Activated CD4-positive, alpha-beta T cell treated with anti-CD3 and anti-CD28 coated beads, Interleukin-2, amount 10 ng/mL, durations not matched to agents 24 days and 14 days (primary cell): Measurements from ENCODE around the gene MEX3C. TPM values are rescaled to one million over a fixed set of nuclear protein-coding genes. Genes with fewer than 3 reads are reported as not detected.
A peak's percentile ranks its signal among the peaks of the same experiment; 100 is the strongest.

Experiments
- DNase-seq: peaks from one replicate; pipeline ENCODE4 v3.0.0; 2022
- H3K27ac Mint-ChIP-seq: one replicate; pipeline ENCODE4 v1.8.0; 2022; ENCODE audit warnings: mild to moderate bottlenecking, mixed read lengths
- H3K27me3 Mint-ChIP-seq: one replicate; pipeline ENCODE4 v1.8.0; 2022; ENCODE audit warnings: mixed read lengths
- H3K36me3 Mint-ChIP-seq: one replicate; pipeline ENCODE4 v1.8.0; 2022; ENCODE audit warnings: low read depth, mild to moderate bottlenecking, mixed read lengths
- H3K4me1 Mint-ChIP-seq: one replicate; pipeline ENCODE4 v1.8.0; 2021; ENCODE audit warnings: mixed read lengths
- H3K4me3 Mint-ChIP-seq: one replicate; pipeline ENCODE4 v1.8.0; 2022; ENCODE audit warnings: mild to moderate bottlenecking, moderate library complexity, mixed read lengths
- H3K9me3 Mint-ChIP-seq: one replicate; pipeline ENCODE4 v1.8.0; 2021; ENCODE audit warnings: mixed read lengths
- intact Hi-C: fragments of 100-400 bp; cut with micrococcal nuclease; formaldehyde crosslinking; loops from one replicate; pipeline ENCODE4 v1.15.1; 2023
- total RNA-seq: library from RNA; stranded (reverse); gene quantifications from 2 replicates; pipeline ENCODE4 v1.2.3, GENCODE V29; 2022

MEX3C gene
- total RNA-seq, 1 donor from 2014 or later: 57.4 TPM

GRCh38 chr18:51182824-51183223 is 14.7 kb downstream of the MEX3C start:
- no peak for DNase-seq
- H3K27me3 Mint-ChIP-seq: no peaks in the 10 kb centered on the region
- H3K4me3 Mint-ChIP-seq: no peak overlapping the region
- H3K4me1 Mint-ChIP-seq: peaks cover 41% of the 10 kb centered on the region
- intact Hi-C loops: no loop called here
- H3K36me3 Mint-ChIP-seq: peaks cover 29% of the 10 kb centered on the region
- H3K9me3 Mint-ChIP-seq: no peaks in the 10 kb centered on the region
- peak overlapping the region; percentile 66 for H3K27ac Mint-ChIP-seq

- intact Hi-C loops: loop anchor here (1.0 kb wide), 4 partner anchors 15 to 40 kb away; no protein-coding TSS in a partner anchor
- peak overlapping the region; percentile 69 for H3K4me3 Mint-ChIP-seq
Measured at GRCh38 chr18:51171625-51172259, 25.7 kb downstream of the MEX3C start.

GRCh38 chr18:51171223-51171622 is 26.3 kb downstream of the MEX3C start:
- H3K4me1 Mint-ChIP-seq: peaks cover 54% of the 10 kb centered on the region
- H3K9me3 Mint-ChIP-seq: peaks cover 5% of the 10 kb centered on the region
- peak; percentile 66 for DNase-seq
- peak overlapping the region; percentile 97 for H3K27ac Mint-ChIP-seq
- H3K27me3 Mint-ChIP-seq: no peaks in the 10 kb centered on the region
- intact Hi-C loops: loop anchor here (1.0 kb wide), 4 partner anchors 15 to 40 kb away; no protein-coding TSS in a partner anchor
- peak overlapping the region; percentile 69 for H3K4me3 Mint-ChIP-seq
- H3K36me3 Mint-ChIP-seq: peaks cover 25% of the 10 kb centered on the region

More at GRCh38 chr18:51171625-51172259, 25.7 kb downstream of the MEX3C start:
- peaks cover 30% of the 10 kb centered on the region for H3K36me3 Mint-ChIP-seq
- DNase-seq: no peak
- peak overlapping the region; percentile 97 for H3K27ac Mint-ChIP-seq
- H3K4me1 Mint-ChIP-seq: peaks cover 54% of the 10 kb centered on the region
- peaks cover 5% of the 10 kb centered on the region for H3K9me3 Mint-ChIP-seq
- no peaks in the 10 kb centered on the region for H3K27me3 Mint-ChIP-seq

- H3K4me3 Mint-ChIP-seq: peak overlapping the region; percentile 69
- DNase-seq: no peak
- no peaks in the 10 kb centered on the region for H3K27me3 Mint-ChIP-seq
- peaks cover 54% of the 10 kb centered on the region for H3K4me1 Mint-ChIP-seq
- H3K27ac Mint-ChIP-seq: peak overlapping the region; percentile 97
- H3K9me3 Mint-ChIP-seq: peaks cover 5% of the 10 kb centered on the region
- H3K36me3 Mint-ChIP-seq: peaks cover 19% of the 10 kb centered on the region
- intact Hi-C loops: loop anchor here (1.0 kb wide), 4 partner anchors 16 to 41 kb away; no protein-coding TSS in a partner anchor
Measured at GRCh38 chr18:51170664-51171063, 26.8 kb downstream of the MEX3C start.

- H3K4me1 Mint-ChIP-seq: peaks cover 54% of the 10 kb centered on the region
- H3K4me3 Mint-ChIP-seq: peak overlapping the region; percentile 69
- peak overlapping the region; percentile 97 for H3K27ac Mint-ChIP-seq
- intact Hi-C loops: no loop called here
- no peaks in the 10 kb centered on the region for H3K27me3 Mint-ChIP-seq
- peaks cover 15% of the 10 kb centered on the region for H3K36me3 Mint-ChIP-seq
- DNase-seq: no peak
- peaks cover 5% of the 10 kb centered on the region for H3K9me3 Mint-ChIP-seq
Measured at GRCh38 chr18:51169731-51170130, 27.8 kb downstream of the MEX3C start.

- intact Hi-C loops: no loop called here
- Mint-ChIP-seq H3K4me1 (peaks cover 54% of the 10 kb centered on the region), H3K27me3 (no peaks in the 10 kb centered on the region), H3K27ac (peak overlapping the region; percentile 97), H3K36me3 (peaks cover 12% of the 10 kb centered on the region), H3K4me3 (peak overlapping the region; percentile 69), H3K9me3 (peaks cover 5% of the 10 kb centered on the region)
- peak; percentile 72 for DNase-seq
Measured at GRCh38 chr18:51168960-51169662, 28.4 kb downstream of the MEX3C start.

- no peaks in the 10 kb centered on the region for H3K27me3 Mint-ChIP-seq
- peaks cover 56% of the 10 kb centered on the region for H3K4me1 Mint-ChIP-seq
- DNase-seq: no peak
- H3K27ac Mint-ChIP-seq: peak overlapping the region; percentile 97
- intact Hi-C loops: no loop called here
- peaks cover 5% of the 10 kb centered on the region for H3K9me3 Mint-ChIP-seq
- H3K4me3 Mint-ChIP-seq: no peak overlapping the region
- peaks cover 10% of the 10 kb centered on the region for H3K36me3 Mint-ChIP-seq
Measured at GRCh38 chr18:51168026-51168742, 29.3 kb downstream of the MEX3C start.

- no peak for DNase-seq
- Mint-ChIP-seq H3K27me3 (no peaks in the 10 kb centered on the region), H3K9me3 (peaks cover 5% of the 10 kb centered on the region), H3K27ac (peak overlapping the region; percentile 13), H3K4me3 (no peak overlapping the region), H3K36me3 (peaks cover 3% of the 10 kb centered on the region), H3K4me1 (peaks cover 39% of the 10 kb centered on the region)
- intact Hi-C loops: no loop called here
Measured at GRCh38 chr18:51165296-51165695, 32.2 kb downstream of the MEX3C start.

- no peak overlapping the region for H3K4me3 Mint-ChIP-seq
- H3K27ac Mint-ChIP-seq: no peak overlapping the region
- DNase-seq: no peak
- intact Hi-C loops: no loop called here
- peaks cover 3% of the 10 kb centered on the region for H3K36me3 Mint-ChIP-seq
- H3K27me3 Mint-ChIP-seq: no peaks in the 10 kb centered on the region
- peaks cover 37% of the 10 kb centered on the region for H3K4me1 Mint-ChIP-seq
- peaks cover 5% of the 10 kb centered on the region for H3K9me3 Mint-ChIP-seq
Measured at GRCh38 chr18:51164761-51165281, 32.7 kb downstream of the MEX3C start.

- Mint-ChIP-seq H3K4me1 (peaks cover 33% of the 10 kb centered on the region), H3K36me3 (peaks cover 3% of the 10 kb centered on the region), H3K27me3 (no peaks in the 10 kb centered on the region), H3K27ac (no peak overlapping the region), H3K9me3 (peaks cover 4% of the 10 kb centered on the region), H3K4me3 (no peak overlapping the region)
- no peak for DNase-seq
- intact Hi-C loops: no loop called here
Measured at GRCh38 chr18:51164342-51164741, 33.1 kb downstream of the MEX3C start.

GRCh38 chr18:51163543-51163942 is 33.9 kb downstream of the MEX3C start:
- DNase-seq: no peak
- no peaks in the 10 kb centered on the region for H3K27me3 Mint-ChIP-seq

GRCh38 chr18:51162617-51163016 is 34.9 kb downstream of the MEX3C start:
- H3K27me3 Mint-ChIP-seq: no peaks in the 10 kb centered on the region
- intact Hi-C loops: no loop called here
- H3K9me3 Mint-ChIP-seq: peaks cover 7% of the 10 kb centered on the region
- peaks cover 23% of the 10 kb centered on the region for H3K4me1 Mint-ChIP-seq
- no peak overlapping the region for H3K4me3 Mint-ChIP-seq
- H3K27ac Mint-ChIP-seq: no peak overlapping the region
- peak; percentile 54 for DNase-seq
- peaks cover 2% of the 10 kb centered on the region for H3K36me3 Mint-ChIP-seq

More at GRCh38 chr18:51163543-51163942, 33.9 kb downstream of the MEX3C start:
- Mint-ChIP-seq H3K4me3 (no peak overlapping the region), H3K4me1 (peaks cover 30% of the 10 kb centered on the region), H3K27ac (no peak overlapping the region), H3K36me3 (peaks cover 2% of the 10 kb centered on the region), H3K9me3 (peaks cover 6% of the 10 kb centered on the region)
- intact Hi-C loops: no loop called here

GRCh38 chr18:51160646-51161045 is 36.8 kb downstream of the MEX3C start:
- peaks cover 7% of the 10 kb centered on the region for H3K9me3 Mint-ChIP-seq
- no peak overlapping the region for H3K27ac Mint-ChIP-seq
- H3K4me1 Mint-ChIP-seq: peaks cover 23% of the 10 kb centered on the region
- no peaks in the 10 kb centered on the region for H3K36me3 Mint-ChIP-seq
- intact Hi-C loops: no loop called here
- no peak overlapping the region for H3K4me3 Mint-ChIP-seq
- DNase-seq: no peak
- no peaks in the 10 kb centered on the region for H3K27me3 Mint-ChIP-seq
